ENCODE measurements around the gene WBP1.

Gene WBP1

DNA sequence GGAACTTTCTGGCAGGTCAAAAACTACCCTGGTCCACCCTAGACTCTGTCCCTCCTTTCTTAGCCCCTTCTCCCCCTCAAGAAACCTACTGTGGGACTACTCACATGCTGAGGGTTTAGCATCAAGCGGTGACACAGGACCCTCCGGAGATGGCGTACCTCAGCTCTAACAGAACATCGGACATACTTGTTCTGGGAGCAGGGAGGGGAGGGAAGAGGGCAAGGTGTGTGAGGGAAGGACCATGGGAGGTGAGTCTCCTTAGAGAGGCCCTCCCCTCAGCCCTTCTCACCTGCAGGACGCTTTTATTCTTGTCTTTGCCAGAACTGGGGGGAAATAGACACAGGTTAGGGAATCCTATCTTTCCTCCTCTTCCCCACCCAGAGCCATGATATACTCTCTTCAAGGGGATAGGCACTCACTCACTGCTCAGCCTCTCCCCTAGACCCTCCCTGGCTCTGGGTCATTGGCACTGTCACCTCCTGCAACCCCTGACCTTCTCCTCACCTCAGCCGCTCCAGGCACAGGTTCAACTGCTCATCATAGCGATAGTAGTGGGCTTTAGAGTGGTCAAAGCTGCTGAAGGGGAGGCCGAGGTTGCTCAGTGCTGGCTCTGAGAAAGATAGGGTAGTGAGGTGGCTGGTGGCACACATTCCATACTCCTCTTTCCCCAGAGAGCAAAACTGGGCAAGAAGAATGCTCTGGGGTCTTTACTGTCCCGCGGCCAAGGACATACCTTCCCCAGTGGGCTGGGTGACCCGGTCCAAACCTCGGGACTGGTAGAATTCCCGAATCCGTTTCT lies 47.4 kb downstream of the WBP1 start:
- DNase-seq: no peak

DNA sequence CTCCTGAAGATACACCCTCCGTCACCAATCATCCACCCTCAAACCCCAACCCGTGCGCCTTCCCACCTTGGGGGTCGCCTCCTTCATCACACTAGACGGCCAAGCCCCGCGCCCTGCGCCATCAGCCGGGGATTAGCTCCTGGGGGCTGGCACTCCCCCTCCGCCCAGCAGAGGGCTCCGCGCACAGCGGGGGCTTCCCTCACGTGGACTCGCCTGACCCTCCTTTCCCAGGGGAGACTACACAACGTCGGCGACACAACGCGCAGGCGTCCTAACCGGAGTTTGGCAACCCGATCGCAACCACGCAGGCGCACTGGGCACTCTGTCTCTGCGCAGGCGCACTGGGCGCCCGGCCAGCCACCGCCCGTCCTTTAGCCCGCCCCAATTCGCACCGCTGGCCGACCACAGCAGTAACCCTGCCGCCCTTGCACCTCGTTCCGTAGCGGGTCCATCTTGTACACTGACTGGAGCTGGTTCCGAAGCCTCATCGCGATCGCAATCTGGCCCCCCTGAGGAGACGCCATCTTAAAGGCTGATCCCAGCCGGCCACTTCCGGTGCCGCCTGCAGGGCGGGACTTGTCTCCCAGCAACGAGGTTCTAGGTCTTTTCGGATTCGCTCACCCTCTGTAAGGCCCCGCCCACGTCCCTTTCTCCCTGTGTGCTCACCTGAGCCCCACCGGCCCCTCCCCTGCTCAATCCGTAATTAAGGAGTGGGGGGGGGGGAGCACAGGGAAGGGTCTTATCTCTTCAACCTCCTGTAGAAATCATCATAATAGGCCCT lies 49.1 kb downstream of the WBP1 start, which contains the start of gene PCGF1:
PCGF1 (minus strand) TSS at position 551 of the 781 bp plus-strand sequence; CDS start at position 524, 27 bp downstream.
- peak; percentile 99 for DNase-seq

GRCh38 chr2:74507926-74508520 lies 49.8 kb downstream of the WBP1 start:
- DNase-seq: no peak

DNA sequence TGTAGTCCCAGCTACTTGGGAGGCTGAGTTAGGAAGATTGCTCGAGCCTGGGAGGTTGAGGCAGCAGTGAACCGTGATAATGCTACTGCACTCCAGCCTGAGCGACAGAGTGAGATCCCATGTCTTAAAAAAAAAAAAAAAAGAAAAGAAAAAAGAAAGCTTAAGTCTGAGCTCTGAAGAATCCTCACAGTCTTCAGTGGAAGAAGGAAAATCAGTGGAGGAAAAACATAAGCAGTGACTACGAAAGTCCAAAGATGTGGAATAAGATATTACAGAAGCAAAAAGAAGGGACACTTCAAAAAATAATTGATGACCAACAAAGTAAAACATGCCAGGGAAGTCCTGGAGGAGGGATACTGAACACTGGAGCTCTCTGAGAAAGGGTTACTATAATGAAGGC lies 52.0 kb downstream of the WBP1 start:
- DNase-seq: no peak
